Measurements from ENCODE around the gene C8B. TPM values are rescaled to one million over a fixed set of nuclear protein-coding genes. Genes with fewer than 3 reads are reported as not detected.

The C8B gene
- total RNA-seq, result under 1 TPM in 1 of 2 donors, not detected in 1; 0.06 TPM
- polyA plus RNA-seq (ENCODE audit: insufficient read length in 2 of 2), result not detected
- long read RNA-seq, donor 1, result 0 reads
- long read RNA-seq, donor 2, result 0 reads
- long read RNA-seq, donor 3, result 0 reads
- long read RNA-seq, donor 4, result 0 reads

DNA sequence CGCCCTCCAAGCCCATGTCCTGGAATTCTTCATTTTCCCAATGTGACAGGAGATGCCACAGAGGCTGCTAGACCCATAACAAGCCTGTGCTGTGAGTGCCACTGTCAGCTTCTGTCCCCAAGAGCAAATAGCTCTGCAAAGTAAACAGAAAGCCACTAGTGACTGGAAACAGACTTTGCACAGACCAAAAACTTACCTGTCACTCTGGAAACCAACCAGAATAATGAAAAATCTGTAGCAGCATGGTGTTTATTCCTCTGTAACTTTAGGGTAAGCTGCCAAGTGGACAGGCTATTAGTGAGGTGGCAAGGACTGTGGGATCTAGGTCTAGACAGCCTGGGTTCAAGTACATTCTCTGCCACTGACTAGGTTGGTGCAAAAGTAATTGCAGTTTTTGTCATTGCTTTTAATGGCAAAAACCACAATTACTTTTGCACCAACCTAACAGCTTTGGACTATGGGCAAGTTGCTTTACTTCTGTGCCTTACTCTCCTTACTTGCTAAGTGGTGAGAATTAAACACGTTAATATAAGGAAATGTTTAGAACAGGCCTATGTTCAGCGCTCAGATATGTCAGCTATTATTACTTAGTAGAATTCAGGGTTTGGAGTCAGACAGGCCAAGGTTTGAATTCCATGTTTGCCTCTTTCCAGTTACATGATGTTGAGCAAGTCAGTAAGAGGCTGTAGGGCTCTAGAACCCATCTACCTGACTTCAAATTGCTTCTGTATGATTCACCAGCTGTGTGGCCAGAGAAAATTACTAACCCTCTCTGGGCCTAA lies at the start of gene C8B:
TSS of gene C8B (minus strand) at position 100 of the 782 bp plus-strand sequence. CDS start at position 33, 67 bp downstream.
- H3K9me3 ChIP-seq (ENCODE audit: control insufficient read depth, insufficient read depth, low read length), result no peaks in the 10 kb centered on the region
- H3K36me3 ChIP-seq (ENCODE audit: control insufficient read depth, insufficient read depth, low read length), result no peaks in the 10 kb centered on the region
- no peaks in the 10 kb centered on the region for H3K4me1 ChIP-seq (ENCODE audit: control insufficient read depth, insufficient read depth, low read length)
- WGBS (ENCODE audit: insufficient coverage), result 100% methylated on average over 2 of the region's 3 CpGs
- H3K27me3 ChIP-seq (ENCODE audit: control insufficient read depth, insufficient read depth, low read length), result no peaks in the 10 kb centered on the region
- no peak within 1 kb of the TSS for H3K4me3 ChIP-seq (ENCODE audit: low read depth, low read length)
- DNase-seq (ENCODE audit: low read depth in 4 of 6, low spot score in 6 of 6), result no peak
- no peak within 1 kb of the TSS for H3K27ac ChIP-seq (ENCODE audit: low read depth, low read length)

GRCh38 chr1:57015071-57015470 lies 49.3 kb upstream of the C8B start:
- H3K27ac ChIP-seq (ENCODE audit: low read depth, low read length), result no peak overlapping the region
- no peaks in the 10 kb centered on the region for H3K27me3 ChIP-seq (ENCODE audit: control insufficient read depth, insufficient read depth, low read length)
- H3K36me3 ChIP-seq (ENCODE audit: control insufficient read depth, insufficient read depth, low read length), result peaks cover 6% of the 10 kb centered on the region
- no peak overlapping the region for H3K4me3 ChIP-seq (ENCODE audit: low read depth, low read length)
- no peak for DNase-seq (ENCODE audit: low read depth in 4 of 6, low spot score in 6 of 6)
- H3K4me1 ChIP-seq (ENCODE audit: control insufficient read depth, insufficient read depth, low read length), result peaks cover 2% of the 10 kb centered on the region
- 97% methylated on average over 15 of the region's 15 CpGs for WGBS (ENCODE audit: insufficient coverage)
- H3K9me3 ChIP-seq (ENCODE audit: control insufficient read depth, insufficient read depth, low read length), result no peaks in the 10 kb centered on the region

DNA sequence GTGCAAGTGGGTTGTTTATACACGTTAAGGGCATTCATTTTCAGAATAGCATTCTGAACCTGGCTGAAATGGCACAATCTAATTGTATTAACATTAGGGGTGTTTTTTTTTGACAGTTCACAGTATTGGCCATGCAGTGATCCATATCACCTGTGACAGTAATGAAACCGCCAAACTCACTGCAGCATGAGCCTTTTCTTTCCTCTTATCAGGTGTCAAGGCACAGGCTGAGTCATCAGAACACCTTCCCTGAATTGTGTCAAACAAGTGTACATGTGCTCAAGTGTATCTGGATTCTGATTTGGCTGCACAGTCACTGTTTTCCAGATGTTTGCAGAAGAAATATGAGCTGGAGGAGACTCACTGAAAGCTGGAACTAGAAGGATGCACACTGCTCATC lies 47.7 kb upstream of the C8B start:
- Histone ChIP-seq H3K36me3 (ENCODE audit: control insufficient read depth, insufficient read depth, low read length) (peaks cover 6% of the 10 kb centered on the region), H3K4me3 (ENCODE audit: low read depth, low read length) (no peak overlapping the region), H3K27me3 (ENCODE audit: control insufficient read depth, insufficient read depth, low read length) (no peaks in the 10 kb centered on the region), H3K27ac (ENCODE audit: low read depth, low read length) (no peak overlapping the region), H3K9me3 (ENCODE audit: control insufficient read depth, insufficient read depth, low read length) (no peaks in the 10 kb centered on the region), H3K4me1 (ENCODE audit: control insufficient read depth, insufficient read depth, low read length) (no peaks in the 10 kb centered on the region)
- no peak for DNase-seq (ENCODE audit: low read depth in 4 of 6, low spot score in 6 of 6)
- 100% methylated on average over 1 of the region's 2 CpGs for WGBS (ENCODE audit: insufficient coverage)

DNA sequence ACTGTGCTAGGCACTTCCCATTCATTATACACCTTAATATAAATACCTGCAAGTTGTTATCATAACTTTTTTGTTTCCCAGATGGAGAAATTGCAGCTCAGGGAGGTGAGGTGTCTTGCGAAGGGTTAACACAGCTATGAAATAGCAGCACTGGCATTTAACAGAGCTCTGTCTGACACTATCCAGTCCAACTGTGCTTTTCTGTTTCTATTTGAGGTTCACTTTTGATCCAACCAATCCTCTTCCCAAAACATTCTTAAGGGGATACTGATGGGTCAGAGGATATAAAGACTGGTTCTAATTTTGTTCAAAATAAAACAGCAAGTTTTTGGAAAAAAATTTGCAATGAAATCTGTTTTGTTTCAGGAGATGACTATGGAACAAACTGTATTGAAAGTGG lies 46.5 kb upstream of the C8B start:
- Histone ChIP-seq H3K9me3 (ENCODE audit: control insufficient read depth, insufficient read depth, low read length) (no peaks in the 10 kb centered on the region), H3K27ac (ENCODE audit: low read depth, low read length) (no peak overlapping the region), H3K4me3 (ENCODE audit: low read depth, low read length) (no peak overlapping the region), H3K27me3 (ENCODE audit: control insufficient read depth, insufficient read depth, low read length) (no peaks in the 10 kb centered on the region), H3K4me1 (ENCODE audit: control insufficient read depth, insufficient read depth, low read length) (no peaks in the 10 kb centered on the region), H3K36me3 (ENCODE audit: control insufficient read depth, insufficient read depth, low read length) (peaks cover 6% of the 10 kb centered on the region)
- no peak for DNase-seq (ENCODE audit: low read depth in 4 of 6, low spot score in 6 of 6)
- WGBS (ENCODE audit: insufficient coverage), result no CpG with 5 or more reads among the region's 1 CpG

GRCh38 chr1:57010511-57010910 lies 44.7 kb upstream of the C8B start:
- DNase-seq (ENCODE audit: low read depth in 4 of 6, low spot score in 6 of 6), result no peak
- 94% methylated on average over 3 of the region's 4 CpGs for WGBS (ENCODE audit: insufficient coverage)
- H3K9me3 ChIP-seq (ENCODE audit: control insufficient read depth, insufficient read depth, low read length), result no peaks in the 10 kb centered on the region
- H3K4me3 ChIP-seq (ENCODE audit: low read depth, low read length), result no peak overlapping the region
- H3K36me3 ChIP-seq (ENCODE audit: control insufficient read depth, insufficient read depth, low read length), result peaks cover 6% of the 10 kb centered on the region
- H3K27ac ChIP-seq (ENCODE audit: low read depth, low read length), result no peak overlapping the region
- H3K27me3 ChIP-seq (ENCODE audit: control insufficient read depth, insufficient read depth, low read length), result no peaks in the 10 kb centered on the region
- H3K4me1 ChIP-seq (ENCODE audit: control insufficient read depth, insufficient read depth, low read length), result no peaks in the 10 kb centered on the region

DNA sequence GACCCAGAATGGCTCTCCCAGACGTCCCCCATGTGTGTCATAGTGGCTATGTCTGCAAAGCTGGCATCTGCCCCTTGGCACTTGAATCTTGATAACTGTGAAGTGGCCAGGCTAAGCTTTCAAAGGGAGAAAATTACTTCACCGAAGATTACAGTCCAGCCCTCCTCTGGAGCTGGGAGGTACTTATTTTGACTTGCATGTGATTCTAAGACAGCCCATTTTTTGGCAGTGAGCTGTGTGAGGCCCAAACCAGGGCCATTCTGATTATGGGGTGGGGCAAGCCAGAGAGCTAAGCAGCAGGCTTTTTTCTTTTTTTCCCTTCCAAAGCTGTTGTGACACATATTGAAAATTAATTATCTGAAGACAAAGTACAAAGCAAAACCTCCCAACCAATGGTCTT lies 42.1 kb upstream of the C8B start:
- Histone ChIP-seq H3K36me3 (ENCODE audit: control insufficient read depth, insufficient read depth, low read length) (no peaks in the 10 kb centered on the region), H3K4me3 (ENCODE audit: low read depth, low read length) (no peak overlapping the region), H3K4me1 (ENCODE audit: control insufficient read depth, insufficient read depth, low read length) (no peaks in the 10 kb centered on the region), H3K27ac (ENCODE audit: low read depth, low read length) (no peak overlapping the region), H3K27me3 (ENCODE audit: control insufficient read depth, insufficient read depth, low read length) (no peaks in the 10 kb centered on the region), H3K9me3 (ENCODE audit: control insufficient read depth, insufficient read depth, low read length) (no peaks in the 10 kb centered on the region)
- 75% methylated on average over 1 of the region's 2 CpGs for WGBS (ENCODE audit: insufficient coverage)
- DNase-seq (ENCODE audit: low read depth in 4 of 6, low spot score in 6 of 6), result no peak

DNA sequence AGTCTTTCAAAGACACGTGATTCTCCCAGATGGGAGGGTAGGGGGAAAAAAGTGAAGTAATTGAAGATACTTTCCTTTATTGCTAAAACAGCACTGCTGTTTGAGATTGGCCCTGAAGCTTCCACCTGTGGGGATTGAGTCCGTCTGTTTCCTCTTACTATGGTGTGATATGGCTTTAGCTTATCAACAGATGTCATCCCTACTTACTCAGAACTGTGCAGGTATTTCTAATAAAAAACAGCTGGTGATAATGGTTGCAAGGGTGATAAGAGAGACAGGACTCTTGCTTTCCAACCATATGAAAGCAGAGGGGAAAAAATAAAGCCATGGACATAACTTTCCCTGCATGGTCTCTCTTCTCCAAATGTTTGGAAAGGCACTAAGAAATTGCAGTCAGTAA lies 41.7 kb upstream of the C8B start:
- H3K4me1 ChIP-seq (ENCODE audit: control insufficient read depth, insufficient read depth, low read length), result no peaks in the 10 kb centered on the region
- no peak for DNase-seq (ENCODE audit: low read depth in 4 of 6, low spot score in 6 of 6)
- no peak overlapping the region for H3K4me3 ChIP-seq (ENCODE audit: low read depth, low read length)
- no peaks in the 10 kb centered on the region for H3K36me3 ChIP-seq (ENCODE audit: control insufficient read depth, insufficient read depth, low read length)
- no peaks in the 10 kb centered on the region for H3K27me3 ChIP-seq (ENCODE audit: control insufficient read depth, insufficient read depth, low read length)
- no peak overlapping the region for H3K27ac ChIP-seq (ENCODE audit: low read depth, low read length)
- H3K9me3 ChIP-seq (ENCODE audit: control insufficient read depth, insufficient read depth, low read length), result no peaks in the 10 kb centered on the region
- WGBS (ENCODE audit: insufficient coverage), result no CpG with 5 or more reads among the region's 2 CpGs

- no peak overlapping the region for H3K4me3 ChIP-seq (ENCODE audit: low read depth, low read length)
- H3K27me3 ChIP-seq (ENCODE audit: control insufficient read depth, insufficient read depth, low read length), result no peaks in the 10 kb centered on the region
- no peaks in the 10 kb centered on the region for H3K36me3 ChIP-seq (ENCODE audit: control insufficient read depth, insufficient read depth, low read length)
- no peaks in the 10 kb centered on the region for H3K4me1 ChIP-seq (ENCODE audit: control insufficient read depth, insufficient read depth, low read length)
- 70% methylated on average over 2 of the region's 4 CpGs for WGBS (ENCODE audit: insufficient coverage)
- no peak for DNase-seq (ENCODE audit: low read depth in 4 of 6, low spot score in 6 of 6)
- no peak overlapping the region for H3K27ac ChIP-seq (ENCODE audit: low read depth, low read length)
- H3K9me3 ChIP-seq (ENCODE audit: control insufficient read depth, insufficient read depth, low read length), result no peaks in the 10 kb centered on the region
These were observed 37.8 kb upstream of the C8B start for GRCh38 chr1:57003398-57004139.

GRCh38 chr1:56995414-56996100 lies 29.7 kb upstream of the C8B start:
- WGBS (ENCODE audit: insufficient coverage), result no CpG with 5 or more reads among the region's 4 CpGs
- Histone ChIP-seq H3K4me3 (ENCODE audit: low read depth, low read length) (no peak overlapping the region), H3K27ac (ENCODE audit: low read depth, low read length) (no peak overlapping the region), H3K36me3 (ENCODE audit: control insufficient read depth, insufficient read depth, low read length) (no peaks in the 10 kb centered on the region), H3K9me3 (ENCODE audit: control insufficient read depth, insufficient read depth, low read length) (no peaks in the 10 kb centered on the region), H3K4me1 (ENCODE audit: control insufficient read depth, insufficient read depth, low read length) (no peaks in the 10 kb centered on the region), H3K27me3 (ENCODE audit: control insufficient read depth, insufficient read depth, low read length) (no peaks in the 10 kb centered on the region)
- DNase-seq (ENCODE audit: low read depth in 4 of 6, low spot score in 6 of 6), result no peak

Data from spinal cord (tissue), 10 donors.